ENCODE data around the gene POU3F2.
A peak's percentile ranks its signal among the peaks of the same experiment; 100 is the strongest.

Gene POU3F2

GRCh38 chr6:98834060-98835031, at the start of gene POU3F2:
TSS of gene POU3F2 (plus strand) at chr6:98834574. CDS start at chr6:98834874, 300 bp downstream.
- DNase-seq (ENCODE audit: low spot score) = peak; percentile 63

DNA sequence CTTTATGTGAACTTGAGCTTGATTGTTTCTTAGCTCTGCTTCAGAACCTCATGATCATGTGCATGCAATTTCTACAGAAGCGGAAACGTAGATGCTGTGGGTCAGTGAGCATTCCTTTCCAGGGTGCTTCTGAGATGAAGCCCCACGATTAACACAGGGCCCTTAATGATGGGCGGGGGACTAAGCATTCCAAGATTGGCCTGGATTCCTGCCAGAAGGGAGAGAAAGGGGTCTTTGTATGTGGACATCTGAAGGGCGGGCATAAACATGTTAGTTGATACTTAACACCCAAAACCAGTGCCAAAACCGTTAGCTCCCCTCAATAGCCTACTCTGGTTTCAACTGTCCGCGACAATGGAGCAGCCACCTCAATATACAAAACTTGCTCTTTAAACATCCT, 46.9 kb upstream of the POU3F2 start:
- no peak for DNase-seq (ENCODE audit: low spot score)

DNA sequence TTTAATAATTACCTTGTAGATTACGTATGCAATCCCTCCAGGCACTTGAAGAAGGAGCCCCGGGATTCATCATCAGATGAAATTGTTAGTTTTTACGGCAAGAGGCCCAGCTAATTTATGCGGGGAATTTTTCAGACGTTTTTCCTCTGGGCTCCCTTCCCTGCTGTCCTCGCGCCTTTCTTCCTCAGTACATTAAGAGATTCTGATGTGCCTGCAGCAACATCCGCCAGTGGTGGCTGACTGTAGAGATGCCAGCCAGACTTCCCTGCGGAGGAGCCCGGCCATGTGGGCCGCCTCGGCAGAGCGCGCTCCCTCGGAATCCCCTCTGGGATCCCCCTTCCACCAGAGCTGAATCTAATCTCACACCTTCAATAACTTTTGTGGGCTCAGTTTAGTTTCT, 46.4 kb upstream of the POU3F2 start:
- DNase-seq (ENCODE audit: low spot score) = no peak

DNA sequence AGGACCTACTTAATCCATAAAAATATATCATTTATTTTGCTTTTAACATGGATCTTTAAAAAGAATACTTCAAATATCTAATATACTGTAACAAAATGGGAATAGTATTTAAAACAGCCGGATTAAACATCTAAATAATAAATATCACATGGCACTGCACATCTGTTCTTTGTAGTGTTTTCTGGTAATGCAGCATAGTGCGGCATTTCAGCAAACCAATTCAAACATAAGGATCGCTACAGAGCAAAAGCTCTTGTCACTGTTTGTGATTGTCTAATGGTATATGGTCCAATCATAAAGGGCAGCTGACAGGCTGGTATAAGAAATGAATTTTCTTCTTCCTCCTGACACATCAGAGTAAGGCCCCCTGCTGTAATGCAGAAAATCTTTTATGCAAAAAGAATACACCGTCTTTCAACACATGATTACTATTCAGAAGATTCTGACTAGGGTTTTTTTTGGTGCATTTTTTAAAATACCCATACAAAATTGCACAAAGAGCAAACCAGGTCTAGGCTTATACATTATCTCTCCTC, 40.0 kb upstream of the POU3F2 start:
- no peak for DNase-seq (ENCODE audit: low spot score)

- no peak for DNase-seq (ENCODE audit: low spot score)
These were observed 37.0 kb upstream of the POU3F2 start for GRCh38 chr6:98797217-98797994.

- DNase-seq (ENCODE audit: low spot score) = no peak
These were observed 33.5 kb upstream of the POU3F2 start for GRCh38 chr6:98800866-98801265.

DNA sequence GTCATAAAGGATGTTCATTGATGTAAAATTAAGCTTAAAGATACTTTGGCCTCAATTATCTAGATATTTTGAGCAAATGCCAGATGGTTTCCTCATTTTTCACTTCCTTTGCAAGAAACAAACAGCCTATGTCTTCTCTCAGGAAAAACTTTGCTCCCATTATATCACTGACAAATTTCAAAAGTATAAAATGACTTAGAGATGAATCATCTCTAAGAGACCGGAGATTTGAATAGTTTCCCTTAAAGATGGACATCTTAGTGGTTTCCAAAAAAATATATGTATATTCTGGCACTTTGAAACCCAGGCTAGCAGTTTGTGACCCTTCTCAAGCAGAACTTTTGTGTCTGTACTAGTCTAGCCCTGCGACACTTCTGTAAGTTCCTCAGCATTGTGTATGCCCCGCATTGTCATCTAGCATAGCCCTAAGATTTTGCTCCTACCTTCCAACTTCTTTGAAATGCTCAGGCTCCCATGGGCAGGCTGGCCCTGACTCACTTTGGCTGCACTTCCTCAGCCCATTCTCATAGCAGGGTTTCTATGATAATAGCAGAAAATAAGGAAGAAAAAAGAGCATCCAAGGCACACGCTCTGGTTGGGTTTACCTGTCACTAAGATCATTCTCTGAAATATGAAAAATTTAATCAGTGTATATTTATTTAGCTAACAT, 25.7 kb upstream of the POU3F2 start:
- no peak for DNase-seq (ENCODE audit: low spot score)

GRCh38 chr6:98812220-98812619, 22.2 kb upstream of the POU3F2 start:
- no peak for DNase-seq (ENCODE audit: low spot score)

- DNase-seq (ENCODE audit: low spot score) = no peak
These were observed 17.6 kb upstream of the POU3F2 start for GRCh38 chr6:98816799-98817198.

DNA sequence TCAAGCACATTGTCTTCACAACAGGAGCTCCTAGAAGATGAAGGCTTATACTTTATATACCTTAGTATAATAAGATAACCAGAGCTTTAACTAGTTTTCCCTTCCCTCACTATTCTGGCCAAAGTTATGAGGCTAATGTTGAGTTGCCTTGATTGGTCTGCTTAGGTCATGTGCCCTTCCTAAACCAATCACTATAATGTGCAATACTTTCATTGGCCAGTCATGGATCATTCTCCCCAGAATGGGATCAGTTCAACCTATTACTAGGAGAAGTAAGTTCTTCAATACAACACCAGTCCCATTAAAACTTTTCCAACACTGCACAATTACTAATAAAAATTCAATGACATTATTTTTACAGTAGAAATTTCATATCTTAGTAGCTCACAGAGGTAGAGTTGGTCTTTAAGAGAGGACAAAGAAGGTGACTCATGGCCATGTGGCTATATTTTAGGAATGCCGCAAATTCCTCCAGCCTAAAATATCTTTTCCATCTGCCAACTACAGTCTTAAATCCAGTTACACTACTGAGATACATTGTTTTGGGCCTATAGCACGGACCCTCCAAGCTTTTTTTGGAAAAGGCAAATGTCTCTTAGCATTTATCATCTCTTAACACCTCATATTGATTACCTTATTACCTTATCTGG, 12.5 kb upstream of the POU3F2 start:
- DNase-seq (ENCODE audit: low spot score) = no peak

DNA sequence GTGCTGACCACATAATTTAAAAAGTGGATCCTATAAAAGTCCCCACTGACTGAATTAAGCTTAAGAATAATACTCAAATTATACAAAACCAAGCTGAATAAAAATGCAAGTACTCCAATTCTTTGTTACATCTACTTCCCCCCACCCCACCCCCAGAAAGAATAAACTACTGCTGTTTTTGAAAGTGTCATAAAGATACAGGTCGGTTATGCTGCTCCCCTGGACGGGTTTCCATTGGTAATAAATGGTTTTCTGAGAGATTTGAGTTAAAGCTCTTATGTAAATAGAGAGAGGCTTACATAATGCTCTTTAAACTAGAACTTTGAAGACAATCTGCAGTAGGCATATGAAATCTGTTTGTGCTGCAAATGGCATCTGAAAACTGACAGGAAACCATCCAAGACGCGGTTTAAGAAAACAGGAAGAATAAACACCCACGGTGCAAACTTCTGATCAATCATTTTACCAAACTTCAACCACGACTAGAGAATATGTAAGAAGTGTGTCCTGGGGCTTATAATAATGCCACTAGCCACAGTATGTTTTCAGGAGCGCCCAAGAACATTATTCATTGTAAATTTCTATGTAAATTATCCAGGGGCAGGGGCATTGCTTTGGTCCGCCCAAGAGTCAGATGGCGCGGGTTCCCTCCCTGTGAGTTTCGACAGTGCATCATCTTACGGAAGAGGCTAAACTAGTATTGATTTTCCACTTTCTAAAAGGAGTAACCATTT, 10.8 kb upstream of the POU3F2 start:
- no peak for DNase-seq (ENCODE audit: low spot score)

DNA sequence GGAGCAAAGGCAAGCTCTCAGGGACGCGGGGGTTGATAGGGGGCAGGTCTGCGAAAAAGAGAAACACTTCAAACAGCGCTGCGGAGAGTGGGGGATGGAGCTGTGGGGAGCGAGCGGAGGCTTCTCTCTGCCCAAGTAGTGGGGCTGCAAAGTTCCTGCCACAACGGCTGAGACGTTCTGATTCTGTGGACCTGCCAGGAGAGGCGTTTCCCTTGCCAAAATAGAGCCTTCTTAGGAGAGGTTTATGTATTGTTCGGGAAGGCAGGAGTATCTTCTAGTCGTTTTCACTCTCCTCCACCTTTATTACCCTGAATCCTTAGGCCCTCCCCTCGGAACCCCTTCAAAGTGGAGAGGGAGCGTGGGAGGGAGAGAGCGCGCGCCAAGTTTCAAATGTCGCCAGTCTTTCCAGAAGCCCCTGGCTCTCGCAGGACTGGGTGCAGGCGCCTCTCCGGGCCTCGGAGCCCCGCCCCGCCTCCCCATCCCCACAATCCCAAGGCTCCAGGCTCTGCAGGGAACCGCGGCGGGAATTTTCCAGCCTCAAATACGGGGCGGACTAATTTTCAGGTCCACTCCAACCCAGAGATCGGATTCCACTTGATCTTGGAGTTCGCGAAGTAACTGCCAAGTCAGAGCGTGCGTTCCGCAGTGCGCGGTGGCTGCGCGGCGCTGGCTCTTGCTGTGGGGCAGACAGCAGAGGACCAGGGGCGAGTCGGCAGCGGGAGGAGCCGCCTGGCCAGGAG, 10.0 kb upstream of the POU3F2 start:
- DNase-seq (ENCODE audit: low spot score) = no peak

- no peak for DNase-seq (ENCODE audit: low spot score)
These were observed 9.3 kb upstream of the POU3F2 start for GRCh38 chr6:98824902-98825599.

GRCh38 chr6:98825600-98826230, 8.7 kb upstream of the POU3F2 start:
- no peak for DNase-seq (ENCODE audit: low spot score)

DNA sequence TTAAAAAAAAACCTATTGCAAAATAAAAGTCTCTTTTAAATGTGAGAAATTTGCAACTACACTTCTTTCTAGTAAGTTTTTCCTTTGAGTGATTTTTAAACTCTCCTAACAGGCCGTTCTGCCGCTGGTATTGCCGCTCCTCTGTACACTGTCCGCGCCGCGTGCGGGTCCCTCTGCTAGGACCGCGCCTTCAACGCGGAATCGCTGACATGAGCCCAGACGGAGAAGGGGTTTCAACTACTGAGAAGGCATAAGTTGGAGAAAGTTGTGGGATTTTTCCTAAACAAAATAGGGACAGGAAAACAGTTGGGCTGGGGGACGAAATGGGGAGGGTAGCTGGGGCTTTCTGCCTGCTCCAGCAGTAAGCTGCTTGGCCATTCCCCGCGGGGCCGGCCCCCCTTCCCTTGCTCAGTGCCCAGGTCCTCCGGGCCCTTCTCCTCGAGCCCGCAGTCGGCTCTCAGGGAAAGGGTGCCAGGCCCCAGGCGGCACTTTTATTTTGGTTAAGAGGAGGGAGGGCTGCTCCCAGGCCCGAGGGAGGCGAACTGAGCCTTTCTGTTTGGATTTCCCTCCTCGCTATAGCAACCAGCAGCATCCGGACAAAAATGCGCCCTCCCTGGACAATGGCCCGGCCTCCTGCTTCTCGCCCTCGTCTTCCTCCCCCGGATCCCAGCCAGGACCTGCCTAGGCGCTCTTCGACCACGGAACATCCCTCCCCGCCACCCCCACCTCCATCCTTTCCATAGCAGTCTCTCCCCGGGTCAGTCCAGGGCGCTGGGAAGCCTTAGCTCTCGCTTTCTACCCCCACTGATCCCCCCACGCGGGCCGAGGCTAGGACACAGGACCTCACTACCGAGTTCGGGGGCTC, 6.8 kb upstream of the POU3F2 start:
- no peak for DNase-seq (ENCODE audit: low spot score)

GRCh38 chr6:98828211-98828788, 6.1 kb upstream of the POU3F2 start:
- DNase-seq (ENCODE audit: low spot score) = no peak

GRCh38 chr6:98828941-98829411, 5.4 kb upstream of the POU3F2 start:
- DNase-seq (ENCODE audit: low spot score) = no peak

- DNase-seq (ENCODE audit: low spot score) = no peak
These were observed 4.2 kb upstream of the POU3F2 start for GRCh38 chr6:98830146-98830545.

Data from CD4-positive, alpha-beta T cell treated with Interleukin-15 for 4 hours (primary cell).